GM19328 (cell line): ENCODE results near the gene MEIS3.
"Not testable (repeated sequence)": the region's sequence is repeated elsewhere in the genome, so short reads cannot be mapped to it uniquely, and the experiment has no call there.

Experiments
- ATAC-seq: cut with Tn5 transposase; IDR thresholded peaks from one replicate; pipeline ENCODE4 v1.9.1; 2021; ENCODE audit warnings: mild to moderate bottlenecking, moderate library complexity; ENCODE audit not compliant: unreplicated experiment

The MEIS3 gene

GRCh38 chr19:47417107-47417745 is 2.1 kb downstream of the MEIS3 start:
- no peak for ATAC-seq

GRCh38 chr19:47416643-47416985 is 2.7 kb downstream of the MEIS3 start:
- no peak for ATAC-seq

GRCh38 chr19:47415953-47416642 is 3.2 kb downstream of the MEIS3 start:
- ATAC-seq = no peak

- ATAC-seq = no peak
These were observed 4.9 kb downstream of the MEIS3 start for GRCh38 chr19:47414469-47414868.

- no peak for ATAC-seq
These were observed 5.4 kb downstream of the MEIS3 start for GRCh38 chr19:47413941-47414340.

GRCh38 chr19:47411696-47412095 is 7.6 kb downstream of the MEIS3 start:
- not testable (repeated sequence) for ATAC-seq

- no peak for ATAC-seq
These were observed 8.2 kb downstream of the MEIS3 start for GRCh38 chr19:47411101-47411500.

- no peak for ATAC-seq
These were observed 11.0 kb downstream of the MEIS3 start for GRCh38 chr19:47408156-47408938.

GRCh38 chr19:47407417-47407774 is 11.9 kb downstream of the MEIS3 start:
- ATAC-seq = no peak

GRCh38 chr19:47406711-47407416 is 12.5 kb downstream of the MEIS3 start:
- no peak for ATAC-seq

- no peak for ATAC-seq
These were observed 13.4 kb downstream of the MEIS3 start for GRCh38 chr19:47405854-47406417.

- no peak for ATAC-seq
These were observed 14.2 kb downstream of the MEIS3 start for GRCh38 chr19:47405197-47405550.

- ATAC-seq = no peak
These were observed 14.8 kb downstream of the MEIS3 start for GRCh38 chr19:47404334-47405196.

- ATAC-seq = no peak
These were observed 16.8 kb downstream of the MEIS3 start for GRCh38 chr19:47402504-47402903.

GRCh38 chr19:47398707-47399597 is 20.4 kb downstream of the MEIS3 start:
- no peak for ATAC-seq

GRCh38 chr19:47391510-47392223 is 27.7 kb downstream of the MEIS3 start:
- ATAC-seq = no peak

- ATAC-seq = no peak
These were observed 28.5 kb downstream of the MEIS3 start for GRCh38 chr19:47390533-47391488.

- ATAC-seq = no peak
These were observed 30.2 kb downstream of the MEIS3 start for GRCh38 chr19:47389150-47389556.
